ENCODE data around the gene LFNG. TPM values are rescaled to one million over a fixed set of nuclear protein-coding genes. Genes with fewer than 3 reads are reported as not detected.

Gene LFNG
- total and polyA plus RNA-seq, 9 of the 15 experiments (the other 6 are each of a cell fraction or from before 2014, with no cell fraction given): 0.03 to 0.89 (median 0.25) TPM; not detected in 1

GRCh38 chr7:2477447-2478398, 41.9 kb upstream of the LFNG start (continued):
- TF ChIP-seq ELK3 (CRISPR knock-in tag; IDR thresholded peaks at IDR 0.05) (no peak), PML (IDR thresholded peaks at IDR 0.05; ENCODE audit: low read length) (no peak), CTCFL (IDR thresholded peaks at IDR 0.05; ENCODE audit: borderline replicate concordance, insufficient read depth, low read depth, low read length, poor library complexity, severe bottlenecking) (peak; percentile 65), RB1 (IDR thresholded peaks at IDR 0.05; ENCODE audit: low read depth) (peak; percentile 71; the same call in 1 of the 2 replicates), DEAF1 (CRISPR knock-in tag; IDR thresholded peaks at IDR 0.05) (peak; percentile 43; the same call in 1 of the 2 replicates), GATA2 (CRISPR knock-in tag; IDR thresholded peaks at IDR 0.05) (no peak), ZNF639 (CRISPR knock-in tag; conservative IDR thresholded peaks at IDR 0.05 in 1 of 2, IDR thresholded peaks at IDR 0.05 in 1 of 2) (no peak), SMC3 (conservative IDR thresholded peaks at IDR 0.05; ENCODE audit: insufficient read depth, low read depth, low read length) (peak; percentile 68), CHD1 (IDR thresholded peaks at IDR 0.05; ENCODE audit: low read length) (no peak), PHB (CRISPR knock-in tag; IDR thresholded peaks at IDR 0.05) (no peak), SRF (CRISPR knock-in tag; IDR thresholded peaks at IDR 0.05) (no peak), RAD21 (CRISPR knock-in tag; conservative IDR thresholded peaks at IDR 0.05 in 1 of 2, IDR thresholded peaks at IDR 0.05 in 1 of 2) (peak; percentile 61 to 82)
